Smooth muscle cell (in vitro differentiated cells): ENCODE data around the gene CDK5. TPM values are rescaled to one million over a fixed set of nuclear protein-coding genes. Genes with fewer than 3 reads are reported as not detected.

Source experiments
- DNase-seq: peaks from one replicate; lab custom pipeline; 2025; ENCODE audit not compliant: unreplicated experiment; lab: John Stamatoyannopoulos, UW
- H2AFZ ChIP-seq: fragments of 200-600 bp; sonication (generic); 2 replicates; pipeline ENCODE4 v1.6.0; 2016; ENCODE audit warnings: antibody characterized with exemption, low read depth, mild to moderate bottlenecking
- H3F3A ChIP-seq: fragments of 200-600 bp; sonication (generic); 2 replicates; pipeline ENCODE4 v1.6.0; 2017; ENCODE audit warnings: antibody characterized with exemption, low read depth
- H3K27ac ChIP-seq: fragments of 200-600 bp; sonication (generic); 2 replicates; pipeline ENCODE4 v1.5.1; 2016; ENCODE audit warnings: low read depth, mild to moderate bottlenecking
- H3K27me3 ChIP-seq: fragments of 200-600 bp; sonication (generic); 2 replicates; pipeline ENCODE4 v1.6.1; 2016; ENCODE audit warnings: low read depth, mild to moderate bottlenecking
- H3K36me3 ChIP-seq: fragments of 200-600 bp; sonication (generic); 2 replicates; pipeline ENCODE4 v1.5.1; 2016; ENCODE audit warnings: low read depth
- H3K4me1 ChIP-seq: fragments of 200-600 bp; sonication (generic); 2 replicates; pipeline ENCODE4 v1.5.1; 2016; ENCODE audit warnings: low read depth
- H3K4me2 ChIP-seq: fragments of 200-600 bp; sonication (generic); 2 replicates; pipeline ENCODE4 v1.6.0; 2016; ENCODE audit warnings: mild to moderate bottlenecking
- H3K4me3 ChIP-seq: fragments of 200-600 bp; sonication (generic); 2 replicates; pipeline ENCODE4 v1.5.1; 2016; ENCODE audit warnings: mild to moderate bottlenecking
- H3K79me2 ChIP-seq: fragments of 200-600 bp; sonication (generic); 2 replicates; pipeline ENCODE4 v1.6.0; 2016; ENCODE audit warnings: low read depth, mild to moderate bottlenecking
- H3K9ac ChIP-seq: fragments of 200-600 bp; sonication (generic); 2 replicates; pipeline ENCODE4 v1.6.0; 2016; ENCODE audit warnings: low read depth
- H3K9me3 ChIP-seq: fragments of 200-600 bp; sonication (generic); replicated peaks from 2 replicates; pipeline ENCODE4 v1.5.1; 2016; ENCODE audit warnings: low read depth
- H4K20me1 ChIP-seq: fragments of 200-600 bp; sonication (generic); 2 replicates; pipeline ENCODE4 v1.6.0; 2016; ENCODE audit warnings: low read depth
- CTCF ChIP-seq: fragments of 200-600 bp; sonication (generic); IDR thresholded peaks from 2 replicates; pipeline ENCODE4 v1.5.1; 2017; ENCODE audit warnings: borderline replicate concordance, mild to moderate bottlenecking, antibody characterized with exemption; ENCODE audit not compliant: insufficient read depth, poor library complexity, severe bottlenecking
- WGBS: methylation state at CpG from one replicate; pipeline ENCODE4 v1.1.7; 2016; ENCODE audit warnings: low lambda C conversion rate; 5-methylcytosine and 5-hydroxymethylcytosine counted together
- polyA plus RNA-seq: library from polyadenylated mRNA; unstranded; fragments of >200 nt; fragmentation: Nextera tagmentation; extraction: Ambion mirVana; gene quantifications from 2 replicates; pipeline ENCODE4 v1.2.1, GENCODE V29; 2016
- total RNA-seq: library from RNA; depleted of rRNA; stranded (reverse); fragments of >200 nt; gene quantifications from 2 replicates; pipeline ENCODE4 v1.2.3, GENCODE V29; 2014

The CDK5 gene
- total and polyA plus RNA-seq, 2 experiments from 2014 or later = 22.1 to 36.4 TPM

GRCh38 chr7:151068069-151068773 lies 10.5 kb upstream of the CDK5 start:
- Histone ChIP-seq H3K27ac (peak overlapping the region; percentile 19), H2AFZ (no peak overlapping the region), H3F3A (no peaks in the 10 kb centered on the region), H3K79me2 (peaks cover 8% of the 10 kb centered on the region), H3K9me3 (no peaks in the 10 kb centered on the region), H3K4me2 (no peak overlapping the region), H3K9ac (no peak overlapping the region), H3K4me3 (no peak overlapping the region), H3K27me3 (no peaks in the 10 kb centered on the region), H3K36me3 (no peaks in the 10 kb centered on the region), H4K20me1 (peaks cover 64% of the 10 kb centered on the region), H3K4me1 (no peaks in the 10 kb centered on the region)
- TF ChIP-seq CTCF = no peak
- no peak for DNase-seq
- WGBS = 53% methylated on average over 11 of the region's 12 CpGs

- no peak overlapping the region for H2AFZ ChIP-seq
- no peaks in the 10 kb centered on the region for H3K36me3 ChIP-seq
- H3K9me3 ChIP-seq = no peaks in the 10 kb centered on the region
- H3K27ac ChIP-seq = no peak overlapping the region
- no peak overlapping the region for H3K4me3 ChIP-seq
- peaks cover 8% of the 10 kb centered on the region for H3K79me2 ChIP-seq
- 95% methylated on average over 26 of the region's 39 CpGs for WGBS
- peaks cover 14% of the 10 kb centered on the region for H3K4me1 ChIP-seq
- peaks cover 9% of the 10 kb centered on the region for H3F3A ChIP-seq
- DNase-seq = no peak
- H3K27me3 ChIP-seq = no peaks in the 10 kb centered on the region
- H4K20me1 ChIP-seq = peaks cover 81% of the 10 kb centered on the region
- no peak for TF ChIP-seq CTCF
- H3K4me2 ChIP-seq = no peak overlapping the region
- no peak overlapping the region for H3K9ac ChIP-seq
These were observed 8.7 kb upstream of the CDK5 start for GRCh38 chr7:151066273-151066974.

GRCh38 chr7:151065516-151065915 lies 7.8 kb upstream of the CDK5 start:
- TF ChIP-seq CTCF = no peak
- H3K9ac ChIP-seq = no peak overlapping the region
- DNase-seq = no peak
- peaks cover 14% of the 10 kb centered on the region for H3K79me2 ChIP-seq
- H3K4me1 ChIP-seq = peaks cover 23% of the 10 kb centered on the region
- peaks cover 90% of the 10 kb centered on the region for H4K20me1 ChIP-seq
- H3K36me3 ChIP-seq = no peaks in the 10 kb centered on the region
- H2AFZ ChIP-seq = no peak overlapping the region
- WGBS = 93% methylated on average over 14 of the region's 14 CpGs
- H3K4me2 ChIP-seq = no peak overlapping the region
- no peaks in the 10 kb centered on the region for H3K9me3 ChIP-seq
- H3K27ac ChIP-seq = no peak overlapping the region
- H3F3A ChIP-seq = peaks cover 10% of the 10 kb centered on the region
- no peaks in the 10 kb centered on the region for H3K27me3 ChIP-seq
- H3K4me3 ChIP-seq = no peak overlapping the region

DNA sequence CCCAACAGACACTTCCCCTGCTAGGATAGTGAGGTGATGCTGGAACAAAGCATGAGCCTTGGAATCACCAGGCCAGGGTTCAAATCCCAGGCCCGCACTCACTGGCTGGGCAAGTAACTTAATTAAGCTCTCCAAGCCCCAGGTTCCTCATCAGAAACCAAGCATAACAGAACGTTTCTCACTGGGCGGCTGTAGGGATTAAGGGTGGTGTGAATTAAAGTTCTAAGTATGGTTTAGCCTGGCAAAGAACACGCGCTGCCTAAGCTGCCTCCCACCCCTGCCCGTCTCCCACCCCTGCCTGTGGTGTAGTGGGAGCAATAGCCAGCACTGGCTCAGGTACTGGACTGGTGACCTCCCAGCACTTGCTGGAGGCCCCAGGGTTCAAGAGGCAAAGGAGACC lies 7.3 kb upstream of the CDK5 start:
- over 99% methylated on average over 5 of the region's 6 CpGs for WGBS
- no peak overlapping the region for H3K9ac ChIP-seq
- no peaks in the 10 kb centered on the region for H3K36me3 ChIP-seq
- no peak for DNase-seq
- H3K79me2 ChIP-seq = peaks cover 19% of the 10 kb centered on the region
- no peak overlapping the region for H3K4me3 ChIP-seq
- no peak for TF ChIP-seq CTCF
- peaks cover 92% of the 10 kb centered on the region for H4K20me1 ChIP-seq
- H3K4me2 ChIP-seq = no peak overlapping the region
- H3F3A ChIP-seq = peaks cover 10% of the 10 kb centered on the region
- no peaks in the 10 kb centered on the region for H3K27me3 ChIP-seq
- H3K9me3 ChIP-seq = no peaks in the 10 kb centered on the region
- peaks cover 25% of the 10 kb centered on the region for H3K4me1 ChIP-seq
- H3K27ac ChIP-seq = no peak overlapping the region
- H2AFZ ChIP-seq = no peak overlapping the region
